IPS DF 19.7 (cell line): ENCODE data around the gene RPRD2.

Experiments used
- DNase-seq: peaks from one replicate; pipeline ENCODE4 v3.0.0-alpha.2; 2013; ENCODE audit warnings: low read depth, low spot score

Gene RPRD2

GRCh38 chr1:150472601-150473200 lies 108.8 kb downstream of the RPRD2 start:
- DNase-seq = no peak

- no peak for DNase-seq
These were observed 109.7 kb downstream of the RPRD2 start for GRCh38 chr1:150473659-150474058.

GRCh38 chr1:150474869-150475268 lies 110.9 kb downstream of the RPRD2 start:
- DNase-seq = no peak

GRCh38 chr1:150476754-150477153 lies 112.8 kb downstream of the RPRD2 start:
- no peak for DNase-seq

GRCh38 chr1:150477320-150477719 lies 113.4 kb downstream of the RPRD2 start:
- DNase-seq = no peak

GRCh38 chr1:150477733-150478132 lies 113.8 kb downstream of the RPRD2 start:
- no peak for DNase-seq

GRCh38 chr1:150479370-150479769 lies 115.4 kb downstream of the RPRD2 start:
- no peak for DNase-seq

- no peak for DNase-seq
These were observed 116.0 kb downstream of the RPRD2 start for GRCh38 chr1:150479927-150480352.

GRCh38 chr1:150484431-150484830 lies 120.5 kb downstream of the RPRD2 start:
- no peak for DNase-seq

GRCh38 chr1:150484861-150485260 lies 120.9 kb downstream of the RPRD2 start:
- no peak for DNase-seq

- peak; percentile 99 for DNase-seq
These were observed 123.2 kb downstream of the RPRD2 start, which contains the start of gene TARS2 for GRCh38 chr1:150486966-150487762. Gene TARS2 (plus strand): TSS chr1:150487419. CDS start chr1:150487451, 32 bp downstream.

GRCh38 chr1:150487763-150488115 lies 123.8 kb downstream of the RPRD2 start:
- no peak for DNase-seq

GRCh38 chr1:150493175-150493574 lies 129.2 kb downstream of the RPRD2 start:
- no peak for DNase-seq

- no peak for DNase-seq
These were observed 134.4 kb downstream of the RPRD2 start for GRCh38 chr1:150498342-150498741.

- DNase-seq = no peak
These were observed 141.5 kb downstream of the RPRD2 start for GRCh38 chr1:150505431-150505830.

- no peak for DNase-seq
These were observed 144.2 kb downstream of the RPRD2 start, which contains the start of gene ECM1 for GRCh38 chr1:150507912-150508864. Gene ECM1 (plus strand): TSS chr1:150508109. CDS start chr1:150508210, 101 bp downstream.

- DNase-seq = no peak
These were observed 145.0 kb downstream of the RPRD2 start for GRCh38 chr1:150508982-150509381.

- DNase-seq = no peak
These were observed 147.6 kb downstream of the RPRD2 start for GRCh38 chr1:150511551-150511950.

- no peak for DNase-seq
These were observed 148.2 kb downstream of the RPRD2 start for GRCh38 chr1:150511985-150512660.

GRCh38 chr1:150512846-150513245 lies 148.9 kb downstream of the RPRD2 start:
- no peak for DNase-seq

GRCh38 chr1:150513351-150513791 lies 149.4 kb downstream of the RPRD2 start:
- DNase-seq = no peak
